Measurements from ENCODE around the gene LRRC40.
A peak's percentile ranks its signal among the peaks of the same experiment; 100 is the strongest.

LRRC40 gene

GRCh38 chr1:70231475-70231874 is 26.1 kb upstream of the LRRC40 start:
- POLR2A ChIA-PET: no interaction called here
- no peak for TF ChIP-seq CTCF (IDR thresholded peaks at IDR 0.05; ENCODE audit: insufficient read depth, low read length, missing control alignments)
- DNase-seq (ENCODE audit: low read depth, low spot score): no peak
- H3K4me3 ChIP-seq (ENCODE audit: low read depth, low read length): no peak overlapping the region
- CTCF ChIA-PET: no interaction called here

- POLR2A ChIA-PET: no interaction called here
Measured at GRCh38 chr1:70228670-70229069, 23.3 kb upstream of the LRRC40 start.

DNA sequence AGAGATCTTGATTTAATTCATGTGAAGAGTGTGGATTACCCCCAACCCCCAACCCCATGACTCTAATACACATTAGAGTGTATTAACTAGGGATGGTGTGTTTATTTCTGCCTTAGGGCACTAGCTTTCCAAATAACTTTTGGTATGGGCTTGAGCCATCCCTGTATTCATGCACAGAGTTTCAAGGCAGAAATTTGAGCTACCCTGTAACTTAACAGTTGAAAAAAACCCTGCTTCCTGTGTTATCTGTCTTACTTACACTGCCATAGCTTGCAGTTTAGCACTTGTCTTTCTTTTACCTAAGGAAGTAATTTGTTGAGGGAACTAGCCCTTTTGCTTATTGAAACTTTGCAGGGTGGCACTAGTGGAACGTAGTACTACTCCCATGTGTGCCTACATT is 22.1 kb upstream of the LRRC40 start:
- TF ChIP-seq CTCF (IDR thresholded peaks at IDR 0.05; ENCODE audit: insufficient read depth, low read length, missing control alignments): no peak
- H3K4me3 ChIP-seq (ENCODE audit: low read depth, low read length): no peak overlapping the region
- no peak for DNase-seq (ENCODE audit: low read depth, low spot score)
- ChIA-PET CTCF (no interaction called here), POLR2A (no interaction called here)

More at GRCh38 chr1:70228670-70229069, 23.3 kb upstream of the LRRC40 start:
- H3K4me3 ChIP-seq (ENCODE audit: low read depth, low read length): no peak overlapping the region
- no peak for DNase-seq (ENCODE audit: low read depth, low spot score)
- CTCF ChIA-PET: no interaction called here
- TF ChIP-seq CTCF (IDR thresholded peaks at IDR 0.05; ENCODE audit: insufficient read depth, low read length, missing control alignments): no peak

- POLR2A ChIA-PET: no interaction called here
- TF ChIP-seq CTCF (IDR thresholded peaks at IDR 0.05; ENCODE audit: insufficient read depth, low read length, missing control alignments): no peak
- DNase-seq (ENCODE audit: low read depth, low spot score): no peak
- CTCF ChIA-PET: no interaction called here
- H3K4me3 ChIP-seq (ENCODE audit: low read depth, low read length): no peak overlapping the region
Measured at GRCh38 chr1:70224954-70225353, 19.6 kb upstream of the LRRC40 start.

DNA sequence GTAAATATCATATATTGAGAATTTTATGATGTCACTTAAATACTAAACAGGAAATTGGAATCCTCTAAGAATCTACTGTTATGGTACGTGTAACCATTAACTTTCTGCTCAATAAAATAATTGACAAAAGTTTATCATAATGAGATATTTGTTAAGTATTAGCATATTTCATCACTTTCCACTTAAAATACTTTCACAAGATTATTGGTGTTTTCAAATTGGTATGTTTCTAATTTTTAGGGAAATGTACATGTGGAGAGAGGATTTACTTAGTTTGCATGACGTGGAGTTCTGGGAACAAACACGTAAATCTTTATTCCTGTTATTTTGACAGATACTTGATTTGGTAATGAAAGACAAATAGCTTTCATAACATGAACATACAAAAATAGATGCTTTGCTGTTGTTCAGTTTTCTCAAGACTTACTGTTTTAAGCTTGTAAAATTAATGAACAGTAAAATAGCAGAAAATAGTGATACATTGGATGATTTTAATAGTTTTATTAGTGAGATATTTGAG is 17.4 kb upstream of the LRRC40 start:
- no peak for TF ChIP-seq CTCF (IDR thresholded peaks at IDR 0.05; ENCODE audit: insufficient read depth, low read length, missing control alignments)
- POLR2A ChIA-PET: no interaction called here
- DNase-seq (ENCODE audit: low read depth, low spot score): no peak
- CTCF ChIA-PET: no interaction called here
- H3K4me3 ChIP-seq (ENCODE audit: low read depth, low read length): peak overlapping the region; percentile 74

- no peak for TF ChIP-seq CTCF (IDR thresholded peaks at IDR 0.05; ENCODE audit: insufficient read depth, low read length, missing control alignments)
- H3K4me3 ChIP-seq (ENCODE audit: low read depth, low read length): peak within 1 kb of the TSS; percentile 74
- DNase-seq (ENCODE audit: low read depth, low spot score): peak; percentile 45
- ChIA-PET POLR2A (interaction anchor here (0.7 to 1.3 kb wide), 4 partner anchors 13 to 2000 kb away, joined by 3 to 15 read pairs (median 3); partner anchors contain the start of gene LRRC40), CTCF (interaction anchor here (0.7 kb wide), 1 partner anchor 9 kb away, joined by 3 read pairs; no protein-coding TSS in a partner anchor)
Measured at GRCh38 chr1:70221238-70222121, 16.1 kb upstream of the LRRC40 start, which contains the start of gene SRSF11. Gene SRSF11, plus strand, starts transcription at chr1:70221380. Its CDS starts 257 bp downstream, at chr1:70221637.
